ENCODE data around the gene ALPK3.

Gene ALPK3

DNA sequence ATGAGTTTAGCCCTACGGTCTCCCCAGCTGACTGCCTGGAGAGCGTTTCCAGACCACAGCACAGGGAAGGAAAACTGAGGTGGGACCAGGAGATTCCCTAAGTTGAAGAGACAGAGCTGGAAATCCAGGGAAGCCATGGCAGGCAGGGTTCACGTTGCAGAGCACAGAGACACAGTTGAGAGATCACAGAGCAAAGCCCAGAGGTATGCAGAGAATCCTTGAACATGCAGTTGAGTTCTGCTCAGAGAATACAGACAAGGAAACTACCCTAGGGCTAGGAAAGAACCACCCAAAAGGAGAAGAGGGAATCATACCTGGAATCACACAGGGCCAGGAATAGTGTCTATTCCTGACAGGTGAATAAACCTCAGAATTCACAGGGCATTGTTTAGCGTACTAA is 81.6 kb downstream of the ALPK3 start:
- DNase-seq, result no peak

DNA sequence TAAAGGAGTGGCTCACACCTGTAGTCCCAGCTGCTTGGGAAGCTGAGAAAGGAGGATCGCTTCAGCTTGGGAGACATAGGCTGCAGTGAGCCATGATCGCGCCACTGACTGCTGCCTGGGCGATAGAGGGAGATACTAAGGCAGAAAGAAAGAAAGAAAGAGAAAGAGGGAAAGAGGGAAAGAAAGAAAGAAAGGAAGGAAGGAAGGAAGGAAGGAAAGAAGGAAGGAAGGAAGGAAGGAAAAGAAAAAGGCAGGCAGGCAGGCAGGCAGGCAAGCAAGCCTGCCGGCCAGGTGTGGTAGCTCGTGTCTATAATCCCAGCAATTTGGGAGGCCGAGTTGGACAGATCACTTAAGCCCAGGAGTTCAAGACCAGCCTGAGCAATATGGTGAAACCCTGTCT is 82.6 kb downstream of the ALPK3 start:
- DNase-seq, result no peak

DNA sequence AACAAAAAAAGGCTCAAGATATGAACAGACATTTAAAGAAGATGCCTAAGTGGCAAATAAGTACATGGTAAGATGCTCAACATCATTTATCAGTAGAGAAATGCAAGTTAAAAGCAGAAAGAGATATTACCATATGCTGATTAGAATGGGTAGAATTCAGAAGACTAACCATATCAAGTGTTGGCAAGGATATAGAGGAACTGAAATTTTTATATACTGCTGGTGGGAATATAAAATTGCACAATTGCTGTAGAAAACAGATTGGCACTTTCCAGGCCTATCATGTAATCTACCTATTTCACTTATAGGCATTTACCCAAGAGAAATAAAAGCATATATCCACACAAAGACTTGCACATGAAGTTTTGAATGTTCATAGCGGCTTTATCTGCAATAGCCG is 84.4 kb downstream of the ALPK3 start:
- DNase-seq, result no peak

DNA sequence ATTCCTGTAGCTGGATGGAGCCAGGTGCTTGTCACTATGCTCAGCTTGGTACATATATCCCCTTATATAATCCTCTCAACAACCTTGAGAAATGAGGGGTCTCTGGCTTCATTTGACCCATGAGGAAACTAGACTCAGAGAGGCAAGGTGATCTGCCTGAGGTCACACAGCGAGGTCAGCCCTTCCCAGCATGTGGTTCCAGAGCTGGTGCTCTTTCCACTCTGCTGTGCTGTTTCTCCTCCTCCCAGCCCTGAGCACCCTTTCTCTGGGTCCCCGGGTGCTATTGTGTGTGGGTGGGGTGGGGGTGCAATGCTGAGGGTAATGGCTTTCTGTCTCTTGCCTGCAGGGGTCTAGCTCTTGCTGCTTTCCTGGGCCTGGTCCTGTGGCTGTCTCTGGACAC is 86.6 kb downstream of the ALPK3 start:
- no peak for DNase-seq

DNA sequence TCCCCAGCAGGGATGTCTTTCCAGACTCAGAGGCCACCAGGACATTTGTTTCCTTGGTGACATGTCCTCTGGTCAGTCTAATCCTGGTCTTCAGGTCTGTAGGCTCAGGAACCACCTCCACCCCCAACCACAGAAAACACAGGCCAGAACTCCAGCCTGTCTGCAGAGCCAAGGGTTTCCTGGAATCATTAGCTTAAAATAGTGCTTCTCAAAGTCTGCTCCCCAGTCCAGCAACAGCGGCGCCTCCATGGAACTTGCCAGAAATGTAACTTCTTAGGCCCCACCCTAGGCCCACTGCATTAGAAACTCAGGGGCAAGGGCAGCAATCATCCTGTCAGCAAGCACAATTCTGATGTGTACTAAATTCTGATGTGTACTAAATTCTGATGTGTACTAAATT is 87.3 kb downstream of the ALPK3 start:
- no peak for DNase-seq

DNA sequence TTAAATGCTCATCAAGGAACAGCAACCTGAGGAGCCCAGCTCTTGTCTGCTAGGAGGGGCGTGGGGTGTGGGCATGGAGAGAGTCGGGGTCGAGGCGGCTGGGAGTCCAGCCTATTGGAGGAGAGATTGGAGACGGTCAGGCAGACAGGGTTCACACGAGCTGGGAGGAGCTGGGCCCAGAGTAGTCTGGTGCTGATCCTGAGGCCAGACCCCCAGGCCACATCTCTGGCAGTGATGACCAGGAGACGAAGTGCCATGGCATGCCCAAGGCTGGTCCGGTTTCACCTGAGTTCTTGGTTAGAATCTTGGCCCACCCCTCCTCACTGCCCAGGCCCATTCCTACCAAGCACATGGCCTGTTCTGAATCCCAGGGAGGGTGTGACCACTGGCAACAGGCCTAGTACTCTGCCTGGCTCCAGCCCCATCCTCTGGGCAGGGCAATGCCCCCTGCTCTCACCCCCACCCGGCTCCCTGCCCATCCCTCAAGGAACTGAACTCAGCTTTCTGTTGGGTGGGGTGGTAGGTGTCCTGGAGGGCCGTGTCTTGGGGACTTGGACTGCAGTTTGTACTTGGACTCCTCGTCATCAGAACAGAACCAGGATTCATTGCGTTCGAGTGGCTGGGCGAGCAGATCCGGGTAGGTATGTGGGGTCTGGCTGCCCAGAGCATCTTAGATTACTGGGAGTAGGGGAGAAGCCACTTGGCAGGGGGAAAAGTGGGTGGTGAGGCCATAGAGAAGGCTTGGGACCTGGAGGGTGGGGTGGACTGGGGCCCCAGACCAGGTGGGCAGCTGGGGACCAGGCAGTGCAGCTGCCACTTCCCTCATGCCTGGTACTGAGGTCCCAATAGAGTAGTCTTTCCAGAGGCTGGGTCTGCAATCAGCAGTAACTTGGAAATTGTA is 88.1 kb downstream of the ALPK3 start:
- DNase-seq, result no peak

DNA sequence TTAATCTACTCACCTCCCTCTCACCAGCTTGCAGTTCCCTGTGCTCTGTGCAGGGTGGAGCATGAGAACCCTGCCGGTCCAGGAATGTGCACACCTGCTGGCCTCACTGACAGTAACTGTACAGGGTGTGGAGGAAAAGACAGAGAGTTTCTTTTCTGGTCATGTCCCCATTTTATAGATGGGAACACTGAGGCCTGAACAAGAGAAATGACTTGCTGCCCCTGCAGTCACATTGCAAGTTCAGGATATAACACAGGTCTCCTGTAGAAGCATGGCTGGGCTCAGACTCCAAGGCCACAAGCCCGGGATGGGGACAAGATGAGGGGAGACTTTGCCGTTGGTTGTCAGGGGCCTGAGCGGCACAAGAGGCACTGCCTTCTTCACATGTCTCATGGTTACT is 90.6 kb downstream of the ALPK3 start:
- no peak for DNase-seq

DNA sequence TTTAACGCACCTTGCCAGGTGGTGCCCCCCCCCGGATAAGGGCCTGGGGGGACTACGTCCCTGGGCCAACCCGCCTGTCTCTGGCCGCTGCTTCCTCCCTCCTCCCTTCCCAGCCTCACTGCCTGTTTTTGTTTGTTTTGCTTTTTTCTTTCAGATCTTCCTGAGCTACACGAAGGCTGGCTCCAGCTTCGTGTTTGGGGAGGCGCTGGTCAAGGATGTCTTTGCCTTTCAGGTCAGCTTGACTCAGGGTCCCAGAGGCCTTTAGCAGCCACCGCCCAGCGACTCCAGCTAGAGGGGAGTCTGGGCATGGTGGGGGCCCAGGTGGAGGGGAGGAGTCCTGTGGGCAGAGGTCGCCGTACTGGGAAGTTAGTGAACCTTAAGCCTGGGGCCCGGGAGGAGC is 91.4 kb downstream of the ALPK3 start:
- peak in 1 of 3 experiments; percentile 7 for DNase-seq

DNA sequence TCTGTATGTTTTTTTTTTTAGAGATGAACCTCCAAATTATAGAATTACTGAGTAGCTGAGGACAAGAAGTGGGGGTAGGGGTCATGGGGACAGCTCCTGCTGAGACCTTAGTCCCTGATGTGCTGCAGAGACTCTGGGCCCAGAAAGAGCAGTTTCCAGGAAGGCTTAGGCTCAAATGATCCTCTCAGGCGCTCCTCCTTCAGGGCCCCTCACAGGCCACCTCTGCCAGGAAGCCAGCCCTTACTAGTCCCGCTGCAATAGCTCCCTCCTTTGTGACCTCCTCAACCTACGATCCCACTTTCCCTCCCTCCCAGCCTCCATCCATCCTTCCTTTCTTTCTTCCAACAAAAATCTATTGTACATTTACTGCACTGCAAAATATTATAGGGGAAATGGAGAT is 91.9 kb downstream of the ALPK3 start:
- DNase-seq, result no peak

DNA sequence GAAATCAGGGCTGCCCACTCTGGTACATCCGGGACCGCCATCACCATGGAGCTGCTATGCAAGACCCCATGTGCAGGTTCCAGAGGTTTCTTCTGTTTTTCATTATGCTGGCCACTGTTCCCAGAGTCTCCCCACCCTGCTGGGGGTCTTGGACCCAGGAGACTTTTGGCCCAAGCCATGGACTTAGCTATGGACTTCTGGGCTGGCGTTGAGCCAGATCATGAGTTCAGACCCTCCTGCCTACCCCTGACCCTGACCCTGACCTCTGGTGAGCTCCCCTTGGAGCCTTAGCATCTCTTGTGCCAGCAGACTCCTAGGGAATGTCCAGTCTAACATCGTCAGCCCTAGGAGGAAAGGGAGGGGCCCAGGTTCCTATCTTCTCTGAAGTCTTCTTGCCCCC is 92.6 kb downstream of the ALPK3 start:
- no peak for DNase-seq

DNA sequence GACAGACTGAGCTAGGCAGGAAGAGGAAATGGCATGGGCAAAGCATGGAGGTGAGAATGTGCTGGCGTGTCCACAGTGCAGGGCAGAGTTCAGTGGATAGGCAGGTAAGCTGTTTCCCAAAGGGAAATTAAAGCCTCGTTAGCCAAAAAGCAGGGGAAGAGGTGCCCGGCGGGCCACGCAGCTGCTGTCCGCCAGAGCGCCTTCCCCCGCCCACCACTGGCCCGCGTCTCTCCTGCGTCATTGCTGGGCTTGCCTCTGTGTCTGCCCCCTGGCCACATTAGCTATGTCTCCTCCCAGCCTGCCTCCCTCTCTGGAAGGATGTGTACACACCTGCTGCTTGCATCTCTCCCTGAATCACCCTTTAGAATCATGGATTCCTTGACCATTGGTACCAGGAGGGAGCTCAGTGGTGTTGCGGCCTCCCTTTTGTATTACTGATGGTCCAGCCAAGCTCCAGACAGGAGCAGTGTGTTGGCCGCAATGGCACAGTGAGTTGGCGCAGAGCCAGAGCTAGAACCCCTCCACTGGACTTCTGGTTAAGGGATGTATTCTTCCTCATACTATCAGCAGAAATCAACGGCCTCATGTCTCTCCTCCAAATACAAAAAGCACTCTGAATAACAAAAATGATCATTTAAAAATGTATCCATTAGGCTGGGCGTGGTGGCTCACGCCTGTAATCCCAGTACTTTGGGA is 93.9 kb downstream of the ALPK3 start:
- peak in 2 of 3 experiments; percentile 36 to 73 for DNase-seq

DNA sequence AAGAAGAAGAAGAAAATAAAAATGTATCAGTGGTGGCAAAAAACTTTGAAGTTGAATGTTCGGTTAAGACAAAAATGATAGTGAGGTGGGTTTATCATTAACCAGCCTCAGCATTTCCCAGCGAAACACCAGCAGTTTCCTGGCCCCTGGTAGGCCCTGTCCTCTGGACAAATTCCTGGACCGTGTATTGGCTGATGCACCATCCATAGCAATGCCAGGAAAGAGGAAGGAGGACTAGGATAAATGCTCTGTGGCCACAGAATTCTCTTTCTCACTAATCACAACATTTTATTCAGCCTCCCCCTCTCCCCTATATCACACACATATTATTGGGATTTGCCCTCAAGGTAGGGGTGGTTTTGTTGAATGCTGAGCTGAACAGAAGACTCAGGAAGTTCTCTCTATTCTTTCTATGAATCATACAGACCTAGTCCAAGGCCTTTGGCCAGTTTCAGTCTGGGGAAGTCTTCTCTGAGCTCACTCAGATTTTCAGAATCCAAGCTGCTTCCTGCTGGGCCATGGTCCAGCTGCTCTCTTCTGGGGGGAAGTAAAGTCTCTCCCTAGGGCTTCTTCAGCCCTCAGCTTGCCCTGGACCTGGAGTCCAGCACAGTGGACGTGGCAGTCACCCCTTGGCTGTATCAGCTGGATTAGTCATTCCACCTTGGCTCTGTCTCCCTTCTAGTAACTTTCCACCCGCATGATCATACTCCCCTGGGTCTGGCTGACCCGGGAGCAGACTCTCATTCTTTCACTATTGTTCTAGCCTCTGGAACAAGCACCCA is 94.9 kb downstream of the ALPK3 start:
- DNase-seq, result no peak

DNA sequence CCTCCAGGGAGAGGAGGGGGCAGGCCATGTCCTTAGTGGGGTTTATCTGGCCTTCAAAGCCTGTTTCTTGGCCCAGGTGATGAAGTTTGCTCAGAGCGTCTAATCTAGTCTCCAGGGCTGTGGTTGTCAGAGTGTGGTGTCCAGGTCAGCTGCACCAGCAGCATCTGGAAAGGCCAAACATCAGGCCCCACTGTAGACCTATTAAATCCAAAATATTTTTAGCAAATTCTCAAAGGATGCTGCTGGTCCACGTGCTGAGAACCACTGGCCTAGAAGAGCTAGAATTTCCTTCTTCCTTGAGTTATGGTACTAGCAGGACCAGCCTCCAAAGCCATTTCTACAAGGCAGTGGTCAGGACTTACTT is 96.2 kb downstream of the ALPK3 start:
- DNase-seq, result no peak

DNA sequence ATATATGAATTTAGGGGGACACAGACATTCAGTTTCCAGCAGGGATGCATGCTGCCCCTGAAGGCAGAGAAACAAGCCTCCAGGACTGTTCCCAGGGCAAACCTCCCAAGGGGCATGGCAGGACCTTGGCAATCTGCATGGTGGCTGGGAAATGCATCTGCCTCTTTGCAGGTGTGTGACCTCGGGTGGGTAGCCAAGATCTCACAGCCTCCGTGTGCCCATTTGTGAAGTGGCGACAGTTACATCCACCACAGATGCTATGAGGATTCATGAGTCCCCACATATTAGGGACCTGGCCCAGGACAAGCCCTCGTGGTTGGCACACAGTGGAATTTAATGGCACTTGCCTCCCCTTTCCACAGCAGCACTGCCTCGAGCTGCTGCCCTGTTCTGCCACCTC is 97.2 kb downstream of the ALPK3 start:
- no peak for DNase-seq

DNA sequence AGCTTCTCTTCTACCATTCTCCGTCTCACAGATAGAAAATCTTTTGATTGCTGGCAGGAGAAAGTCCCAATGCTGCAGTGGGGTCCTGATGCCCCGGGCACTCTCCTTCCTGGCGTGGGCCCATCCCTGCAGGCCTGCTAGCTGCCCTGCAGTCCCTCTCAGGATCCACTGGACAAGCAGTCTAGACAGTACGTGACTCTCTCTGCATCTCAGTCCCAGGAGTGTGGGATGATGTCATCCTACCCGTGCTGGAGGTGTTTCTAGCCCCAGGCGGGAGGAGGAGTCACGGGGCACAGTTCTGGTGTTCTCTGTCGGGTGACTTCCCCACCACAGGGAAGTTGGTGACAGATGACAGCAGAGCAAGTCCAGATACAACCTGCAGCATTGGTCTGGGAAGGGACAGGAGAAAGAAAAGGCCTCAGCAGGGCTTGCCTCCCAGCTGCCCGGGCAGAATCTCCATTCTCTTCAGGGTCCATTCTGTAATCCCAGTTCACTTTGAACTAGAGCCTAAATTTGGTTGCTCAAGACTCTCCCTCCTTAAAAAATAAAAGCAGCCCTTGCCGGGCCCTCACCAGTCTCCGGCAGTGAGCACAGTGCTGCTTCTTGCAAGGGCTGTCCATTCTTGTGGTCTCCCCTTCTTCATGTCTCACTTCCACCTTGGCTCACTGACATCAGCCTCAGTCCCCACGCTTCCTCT is 97.9 kb downstream of the ALPK3 start:
- DNase-seq, result peak in 2 of 3 experiments; percentile 81 to 92

DNA sequence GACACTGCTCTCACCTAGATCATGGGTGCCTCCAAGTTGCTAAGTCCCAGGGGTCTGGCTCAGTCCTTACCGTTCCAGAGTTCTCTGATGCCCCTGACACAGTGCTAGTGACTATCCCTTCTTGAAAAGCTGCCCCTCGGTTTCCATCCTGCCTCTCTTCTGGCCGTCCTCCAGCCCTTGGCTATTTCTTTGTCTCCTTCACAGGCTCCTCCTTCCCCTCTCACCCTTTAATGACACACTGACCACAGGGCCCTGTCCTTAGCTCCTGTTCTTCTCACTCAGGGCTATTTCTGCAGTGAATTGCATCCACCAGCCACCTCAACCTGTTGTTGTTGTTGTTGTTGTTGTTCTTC is 98.4 kb downstream of the ALPK3 start:
- no peak for DNase-seq

DNA sequence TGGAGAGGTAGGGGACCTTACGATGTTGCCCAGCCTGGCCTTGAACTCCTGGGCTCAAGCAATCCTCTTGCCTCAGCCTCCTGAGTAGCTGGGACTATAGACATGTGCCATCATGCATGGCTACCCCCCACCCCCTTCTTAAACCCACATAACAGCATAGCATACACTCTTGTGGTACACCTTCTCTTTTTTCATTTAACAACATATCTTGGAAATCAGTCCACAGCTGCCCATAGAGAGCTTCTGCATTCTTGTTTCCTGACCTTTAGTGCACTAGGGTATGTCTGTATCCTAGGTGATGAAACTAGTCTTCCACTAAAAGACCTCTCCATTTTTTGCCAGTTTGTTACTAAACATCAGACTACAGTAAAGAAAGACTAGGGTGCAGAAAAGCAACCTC is 100.3 kb downstream of the ALPK3 start:
- DNase-seq, result no peak

DNA sequence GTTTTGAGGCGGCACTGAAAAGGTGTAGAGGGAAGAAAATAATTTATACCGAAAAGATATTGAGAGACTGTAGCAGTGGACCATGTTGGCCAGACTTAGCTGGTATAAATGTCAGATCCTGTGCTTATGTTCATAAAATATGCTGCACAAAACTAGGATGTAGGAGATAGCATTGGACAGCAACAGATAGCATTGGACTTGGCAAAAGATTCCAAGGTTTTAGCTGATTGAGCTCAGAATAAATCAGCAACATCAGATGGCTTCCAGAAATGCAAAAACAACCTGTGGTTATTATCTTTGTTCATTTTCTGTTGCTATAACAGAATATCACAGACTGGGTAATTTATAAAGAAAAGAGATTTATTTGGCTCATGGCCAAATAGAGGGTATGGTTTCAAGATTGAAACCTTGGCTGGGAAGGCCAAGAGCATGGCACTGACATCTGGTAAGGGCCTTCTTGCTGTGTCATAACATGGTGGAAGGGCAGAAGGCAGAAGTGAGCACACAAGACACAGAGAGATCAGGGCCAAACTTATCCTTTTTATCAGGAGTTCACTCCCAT is 102.0 kb downstream of the ALPK3 start:
- DNase-seq, result no peak

DNA sequence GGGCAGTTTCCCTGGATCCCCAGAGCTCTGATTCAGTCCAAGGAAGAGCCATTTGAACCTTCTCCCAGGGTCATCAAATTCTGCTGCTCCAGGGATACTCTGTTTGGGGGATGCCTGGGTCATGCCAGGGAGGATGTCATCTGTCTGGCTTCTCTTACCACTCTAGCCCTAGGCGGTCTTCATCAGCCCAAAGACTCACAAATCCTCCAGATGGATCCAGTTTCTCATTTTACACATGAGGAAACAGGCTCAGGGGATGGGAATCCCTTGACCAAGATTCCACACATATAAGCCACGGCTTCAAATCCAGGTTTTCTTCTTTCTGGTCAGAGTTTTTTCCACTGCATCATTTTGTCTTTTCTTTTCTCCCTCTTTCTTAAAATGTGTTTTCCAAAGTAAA is 104.0 kb downstream of the ALPK3 start:
- DNase-seq, result no peak

DNA sequence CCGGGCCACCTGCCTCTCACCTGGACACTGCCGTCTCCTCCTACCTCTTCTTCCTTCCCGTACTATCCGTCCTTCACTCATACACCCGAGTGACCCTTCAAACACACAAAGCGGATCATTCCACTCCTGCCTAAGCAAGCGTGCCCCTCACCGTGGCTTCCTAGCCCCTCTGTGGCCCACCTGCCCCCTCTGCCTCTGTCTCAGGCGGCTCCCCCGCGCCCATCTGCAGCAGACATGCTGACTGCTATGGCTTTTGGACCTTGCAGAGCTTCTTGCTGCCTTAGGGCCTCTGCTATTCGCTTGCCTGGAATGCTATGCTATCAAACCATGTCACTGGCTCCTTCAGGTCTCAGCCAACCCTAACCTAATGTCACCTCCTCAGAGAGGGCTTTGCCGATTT is 105.4 kb downstream of the ALPK3 start:
- DNase-seq, result no peak

All from NCI-H1417 (cell line).